Small intestine (tissue), 7 donors: ENCODE data around the gene DNAH1. TPM values are rescaled to one million over a fixed set of nuclear protein-coding genes. Genes with fewer than 3 reads are reported as not detected.

Experiments
- DNase-seq, 2 donors: peaks; one replicate each; pipeline versions ENCODE4 v3.0.0 to v3.0.0-alpha.2; 2013
- FAIRE-seq: peaks from 2 replicates; lab custom pipeline; 2012; peaks lifted over from hg19 to GRCh38; lab: Jason Lieb, UNC
- H3K27ac ChIP-seq, 3 donors: one replicate each; pipeline ENCODE4 v1.5.1; 2013; ENCODE audit warnings: low read length in 2 of 3, mild to moderate bottlenecking in 2 of 3, control low read depth in 1 of 3, inconsistent platforms in 1 of 3, low read depth in 1 of 3, moderate library complexity in 1 of 3
- H3K27me3 ChIP-seq, 3 donors: one replicate each; pipeline ENCODE4 v1.6.1; 2013; ENCODE audit warnings: low read length in 3 of 3, inconsistent platforms in 1 of 3; ENCODE audit not compliant: control insufficient read depth in 3 of 3, insufficient read depth in 3 of 3
- H3K36me3 ChIP-seq, 3 donors: one replicate each; pipeline ENCODE4 v1.6.1; 2013; ENCODE audit warnings: low read length in 3 of 3, inconsistent platforms in 1 of 3, low read depth in 1 of 3, mild to moderate bottlenecking in 1 of 3, moderate library complexity in 1 of 3; ENCODE audit not compliant: control insufficient read depth in 3 of 3, insufficient read depth in 2 of 3
- H3K4me1 ChIP-seq, 3 donors: one replicate each; pipeline ENCODE4 v1.6.1; 2013; ENCODE audit warnings: low read length in 2 of 3, inconsistent platforms in 1 of 3, low read depth in 1 of 3, mild to moderate bottlenecking in 1 of 3, moderate library complexity in 1 of 3; ENCODE audit not compliant: control insufficient read depth in 3 of 3, insufficient read depth in 2 of 3
- H3K4me3 ChIP-seq, 3 donors: one replicate each; pipeline ENCODE4 v1.5.1; 2013; ENCODE audit warnings: low read length in 3 of 3, control low read depth in 1 of 3, inconsistent platforms in 1 of 3, low read depth in 1 of 3, mild to moderate bottlenecking in 1 of 3, moderate library complexity in 1 of 3
- H3K9me3 ChIP-seq, 2 donors: one replicate each; pipeline ENCODE4 v1.6.1; 2013; ENCODE audit warnings: low read depth in 1 of 2, low read length in 1 of 2; ENCODE audit not compliant: control insufficient read depth in 2 of 2, insufficient read depth in 1 of 2
- WGBS, 3 donors: extraction: QIAGEN DNeasy Blood & Tissue Kit; methylation state at CpG; one replicate each; pipeline ENCODE4 v1.1.7; 2013; 5-methylcytosine and 5-hydroxymethylcytosine counted together
- polyA plus RNA-seq, 4 donors: library from polyadenylated mRNA; stranded (reverse) in 3 of 4; unstranded in 1 of 4; fragments of 200-250 nt in 3 of 4; fragments of 120-200 nt in 1 of 4; gene quantifications; one replicate each; pipeline versions ENCODE4 v1.2.1 to v1.2.3, GENCODE V29; 2013
- donor health status: healthy with polysubstance abuse.
- donor health status: control.
- donor health status: control.
- donor health status: Bipolar disorder and iron deficiency.
- donor health status: healthy.

The DNAH1 gene
- polyA plus RNA-seq, 4 donors: 4.3 to 22.6 (median 7.5) TPM

GRCh38 chr3:52430416-52430810 is 114.3 kb downstream of the DNAH1 start:
- WGBS, 3 donors: 27 to 76% (median 52%) methylated on average over 9 of the region's 9 CpGs
- no peak overlapping the region for H3K27ac ChIP-seq
- no peak for DNase-seq

GRCh38 chr3:52431459-52432223 is 115.5 kb downstream of the DNAH1 start:
- no peak for DNase-seq
- Histone ChIP-seq H3K27me3 (peaks cover 0 to 2% (median 0%) of the 10 kb centered on the region in 3 donors), H3K27ac (no peak overlapping the region), H3K9me3 (no peaks in the 10 kb centered on the region), H3K4me1 (no peaks in the 10 kb centered on the region), H3K4me3 (no peak overlapping the region), H3K36me3 (no peaks in the 10 kb centered on the region)
- no peak for FAIRE-seq
- 71 to 79% (median 78%) methylated on average over 10 of the region's 10 CpGs for WGBS, 3 donors

More at GRCh38 chr3:52430416-52430810, 114.3 kb downstream of the DNAH1 start:
- no peak for FAIRE-seq
- no peaks in the 10 kb centered on the region for H3K4me1 ChIP-seq
- peaks cover 0 to 2% (median 0%) of the 10 kb centered on the region in 3 donors for H3K27me3 ChIP-seq
- no peaks in the 10 kb centered on the region for H3K36me3 ChIP-seq
- H3K9me3 ChIP-seq: no peaks in the 10 kb centered on the region
- H3K4me3 ChIP-seq: no peak overlapping the region

GRCh38 chr3:52432225-52432624 is 116.1 kb downstream of the DNAH1 start:
- FAIRE-seq: no peak
- no peak overlapping the region for H3K4me3 ChIP-seq
- H3K9me3 ChIP-seq: no peaks in the 10 kb centered on the region
- H3K36me3 ChIP-seq: no peaks in the 10 kb centered on the region
- DNase-seq: no peak
- WGBS, 3 donors: 80 to 88% (median 81%) methylated on average over 6 of the region's 6 CpGs
- H3K27ac ChIP-seq: no peak overlapping the region
- no peaks in the 10 kb centered on the region for H3K4me1 ChIP-seq
- peaks cover 0 to 2% (median 0%) of the 10 kb centered on the region in 3 donors for H3K27me3 ChIP-seq

GRCh38 chr3:52432691-52433141 is 116.6 kb downstream of the DNAH1 start:
- FAIRE-seq: no peak
- WGBS, 3 donors: 67 to 81% (median 81%) methylated on average over 4 of the region's 4 CpGs

GRCh38 chr3:52433328-52433995 is 117.3 kb downstream of the DNAH1 start:
- WGBS, 3 donors: 18 to 47% (median 27%) methylated on average over 10 of the region's 10 CpGs
- H3K4me1 ChIP-seq: no peaks in the 10 kb centered on the region
- DNase-seq (no peak), FAIRE-seq (no peak)
- no peak overlapping the region for H3K4me3 ChIP-seq
- H3K9me3 ChIP-seq: no peaks in the 10 kb centered on the region
- H3K27me3 ChIP-seq: peaks cover 0 to 2% (median 0%) of the 10 kb centered on the region in 3 donors
- H3K36me3 ChIP-seq: no peaks in the 10 kb centered on the region
- H3K27ac ChIP-seq: no peak overlapping the region

More at GRCh38 chr3:52432691-52433141, 116.6 kb downstream of the DNAH1 start:
- Histone ChIP-seq H3K4me3 (no peak overlapping the region), H3K4me1 (no peaks in the 10 kb centered on the region), H3K27ac (no peak overlapping the region), H3K36me3 (no peaks in the 10 kb centered on the region), H3K27me3 (peaks cover 0 to 2% (median 0%) of the 10 kb centered on the region in 3 donors), H3K9me3 (no peaks in the 10 kb centered on the region)
- no peak for DNase-seq

GRCh38 chr3:52433996-52434479 is 117.9 kb downstream of the DNAH1 start:
- H3K9me3 ChIP-seq: no peaks in the 10 kb centered on the region
- H3K4me3 ChIP-seq: no peak overlapping the region
- H3K27ac ChIP-seq: no peak overlapping the region
- FAIRE-seq: no peak
- WGBS, 3 donors: 90 to 94% (median 92%) methylated on average over 6 of the region's 6 CpGs
- H3K4me1 ChIP-seq: no peaks in the 10 kb centered on the region
- no peak for DNase-seq
- no peaks in the 10 kb centered on the region for H3K36me3 ChIP-seq
- H3K27me3 ChIP-seq: peaks cover 0 to 2% (median 0%) of the 10 kb centered on the region in 3 donors

- 79 to 90% (median 89%) methylated on average over 9 of the region's 9 CpGs for WGBS, 3 donors
- no peak for FAIRE-seq
Observed at GRCh38 chr3:52434491-52435115, 118.5 kb downstream of the DNAH1 start.

More at GRCh38 chr3:52434491-52435115, 118.5 kb downstream of the DNAH1 start:
- Histone ChIP-seq H3K36me3 (no peaks in the 10 kb centered on the region), H3K27ac (no peak overlapping the region), H3K4me3 (no peak overlapping the region), H3K9me3 (no peaks in the 10 kb centered on the region), H3K4me1 (no peaks in the 10 kb centered on the region), H3K27me3 (peaks cover 0 to 2% (median 0%) of the 10 kb centered on the region in 3 donors)
- no peak for DNase-seq
